K562 (cell line): ENCODE results near the gene MMP24. TPM values are rescaled to one million over a fixed set of nuclear protein-coding genes. Genes with fewer than 3 reads are reported as not detected.
"Not testable (repeated sequence)": the region's sequence is repeated elsewhere in the genome, so short reads cannot be mapped to it uniquely, and the experiment has no call there.

Experiments used
- ATAC-seq: fragments of 200-7000 bp; cut with Tn5 transposase; 3 replicates; pipeline ENCODE4 v1.9.1; 2020; ENCODE audit warnings: moderate library complexity
- BruUV-seq: library from RNA; stranded (reverse); fragments of 400-500 nt; replicated peaks from 2 replicates; lab custom pipeline; 2021; lab: Mats Ljungman, UMichigan
- CTCF ChIA-PET: fragments of 300-600 bp; formaldehyde crosslinking; extraction: SDS; loops from one replicate; lab custom pipeline; 2021; ENCODE audit warnings: low intra/inter-chr PET ratio; lab: Yijun Ruan, JAX
- POLR2A ChIA-PET: fragments of 300-600, 350-650 bp; sonication (Branson Sonifier 250); formaldehyde crosslinking; extraction: SDS; loops from one replicate; lab custom pipeline; 2021; ENCODE audit warnings: antibody characterized with exemption, inconsistent platforms; lab: Yijun Ruan, JAX
- DNase-seq, 4 experiments: peaks; one replicate each; pipeline versions ENCODE4 v3.0.0 to v3.0.0-alpha.2; 2011 to 2018; ENCODE audit warnings: low spot score in 3 of 4, mixed read lengths in 3 of 4; ENCODE audit errors: extremely low read depth in 1 of 4
- FAIRE-seq: peaks from 2 replicates; lab custom pipeline; 2011; peaks lifted over from hg19 to GRCh38; lab: Jason Lieb, UNC
- H2AFZ ChIP-seq: 2 replicates; pipeline ENCODE4 v1.6.0; 2011; ENCODE audit warnings: low read depth, low read length, control low read depth, inconsistent platforms
- H3K27ac ChIP-seq: fragments of 200-600 bp; 3 replicates; pipeline ENCODE4 v1.8.0; 2011; ENCODE audit warnings: low read depth, mild to moderate bottlenecking, control low read depth, inconsistent platforms, low read length, moderate library complexity, mixed read lengths; ENCODE audit errors: extremely low read depth
- H3K27me3 ChIP-seq, 2 experiments: fragments of 300-600 bp in 1 of 2; 2 replicates in 1 of 2; 3 replicates in 1 of 2; pipeline versions ENCODE4 v1.6.0 to v1.8.0; 2011; ENCODE audit warnings: inconsistent platforms in 2 of 2, low read length in 2 of 2, mild to moderate bottlenecking in 1 of 2, mixed read lengths in 1 of 2, moderate library complexity in 1 of 2; ENCODE audit not compliant: control insufficient read depth in 2 of 2, insufficient read depth in 2 of 2
- H3K36me3 ChIP-seq: fragments of 300-600 bp; 3 replicates; pipeline ENCODE4 v1.8.0; 2011; ENCODE audit warnings: mild to moderate bottlenecking, low read length, inconsistent platforms; ENCODE audit not compliant: control insufficient read depth, insufficient read depth
- H3K4me1 ChIP-seq, 2 experiments: fragments of 200-600 bp in 1 of 2; replicated peaks in 1 of 2; 2 replicates in 1 of 2; 3 replicates in 1 of 2; pipeline versions ENCODE4 v1.5.1 to v1.8.0; 2011; ENCODE audit warnings: inconsistent platforms in 2 of 2, low read length in 2 of 2, mild to moderate bottlenecking in 1 of 2, mixed read lengths in 1 of 2, moderate library complexity in 1 of 2; ENCODE audit not compliant: control insufficient read depth in 2 of 2, insufficient read depth in 2 of 2
- H3K4me2 ChIP-seq: 2 replicates; pipeline ENCODE4 v1.6.1; 2011; ENCODE audit warnings: low read length, control low read depth, inconsistent platforms, mixed read lengths; ENCODE audit not compliant: insufficient read depth
- H3K4me3 ChIP-seq: fragments of 200-600 bp; sonication (generic), shearing (Covaris generic); 2 replicates; pipeline ENCODE4 v1.5.1; 2016; ENCODE audit warnings: control low read depth, inconsistent platforms
- H3K79me2 ChIP-seq: fragments of 200-600 bp; 3 replicates; pipeline ENCODE4 v1.8.0; 2011; ENCODE audit warnings: low read length, inconsistent platforms; ENCODE audit not compliant: control insufficient read depth, insufficient read depth
- H3K9ac ChIP-seq, 2 experiments: 2 replicates each; pipeline versions ENCODE4 v1.6.0 to v1.6.1; 2011; ENCODE audit warnings: low read depth in 2 of 2, low read length in 2 of 2, control low read depth in 1 of 2, inconsistent platforms in 1 of 2, mild to moderate bottlenecking in 1 of 2, mixed read lengths in 1 of 2; ENCODE audit not compliant: insufficient read depth in 1 of 2
- H3K9me1 ChIP-seq: one replicate; pipeline ENCODE4 v1.6.0; 2011; ENCODE audit warnings: inconsistent platforms, mild to moderate bottlenecking, low read length, moderate library complexity; ENCODE audit not compliant: control insufficient read depth, insufficient read depth
- H3K9me3 ChIP-seq: replicated peaks from 2 replicates; pipeline ENCODE4 v1.5.1; 2011; ENCODE audit warnings: low read depth, low read length, inconsistent platforms; ENCODE audit not compliant: control insufficient read depth, insufficient read depth
- H4K20me1 ChIP-seq: replicated peaks from 2 replicates; pipeline ENCODE4 v1.6.1; 2011; ENCODE audit warnings: low read length, inconsistent platforms, mixed read lengths; ENCODE audit not compliant: control insufficient read depth, insufficient read depth
- CEBPB ChIP-seq: fragments of 450-650 bp; IDR thresholded peaks from 2 replicates; pipeline ENCODE4 v1.6.1; 2016; ENCODE audit warnings: missing genetic modification characterization, missing compliant biosample characterization
- CEBPG ChIP-seq, 3 experiments: fragments of 200-800 bp in 1 of 3; sonication (Bioruptor generic) in 1 of 3; sonication (generic) in 1 of 3; formaldehyde crosslinking in 1 of 3; IDR thresholded peaks in 2 of 3; conservative IDR thresholded peaks in 1 of 3; 2 replicates each; pipeline versions ENCODE4 v1.6.1 to v1.8.0; 2016 to 2022; ENCODE audit warnings: missing compliant biosample characterization in 2 of 3, missing genetic modification characterization in 2 of 3, mild to moderate bottlenecking in 1 of 3, missing genetic modification reagents in 1 of 3
- CXXC5 ChIP-seq: fragments of 250-450 bp; sonication (Bioruptor Pico); IDR thresholded peaks from 2 replicates; pipeline ENCODE4 v1.8.0; 2022; ENCODE audit warnings: inconsistent platforms, mild to moderate bottlenecking, moderate library complexity
- DMBX1 ChIP-seq: fragments of 250-450 bp; sonication (Bioruptor Pico); IDR thresholded peaks from 2 replicates; pipeline ENCODE4 v1.8.0; 2022; ENCODE audit warnings: inconsistent platforms, mild to moderate bottlenecking, moderate library complexity, borderline replicate concordance
- MAFF ChIP-seq: IDR thresholded peaks from 2 replicates; pipeline ENCODE4 v1.6.1; 2012; ENCODE audit warnings: low read length, improper control_type of control experiment
- NFE2 ChIP-seq: IDR thresholded peaks from 2 replicates; pipeline ENCODE4 v1.6.1; 2014; ENCODE audit warnings: antibody characterized with exemption, low read depth
- SMAD4 ChIP-seq: fragments of 250-450 bp; sonication (Bioruptor Pico); conservative IDR thresholded peaks from 2 replicates; pipeline ENCODE4 v1.8.0; 2021; ENCODE audit warnings: inconsistent platforms, mild to moderate bottlenecking, moderate library complexity
- ZNF668 ChIP-seq: fragments of 250-450 bp; sonication (Bioruptor Pico); IDR thresholded peaks from 2 replicates; pipeline ENCODE4 v1.8.0; 2022; ENCODE audit warnings: mild to moderate bottlenecking, inconsistent platforms
- WGBS: fragments of 100-300 bp; shearing (Covaris generic); methylation state at CpG from one replicate; pipeline ENCODE4 v1.1.6; 2016; ENCODE audit warnings: low coverage, mixed read lengths; ENCODE audit not compliant: insufficient coverage; ENCODE audit errors: missing lambda C conversion rate; 5-methylcytosine and 5-hydroxymethylcytosine counted together
- in situ Hi-C: fragments of 300-500 bp; cut with MboI; formaldehyde crosslinking; loops from 4 replicates; pipeline ENCODE4 v1.15.0; 2018; ENCODE audit warnings: inconsistent platforms, mixed read lengths
- intact Hi-C: fragments of 100-400 bp; cut with micrococcal nuclease; formaldehyde crosslinking; loops from 2 replicates; pipeline ENCODE4 v1.14.2; 2022
- polyA plus RNA-seq, 8 experiments: library from polyadenylated mRNA; depleted of rRNA in 4 of 8; stranded (reverse) in 5 of 8; unstranded in 3 of 8; fragments of >200 nt; fragmentation: Nextera tagmentation in 2 of 8; fragmentation: Illumina TruSeq in 1 of 8; extraction: Ambion mirVana in 2 of 8; extraction: Trizol in 1 of 8; gene quantifications; 2 replicates each; pipeline versions ENCODE4 v1.2.1 to v1.2.3, GENCODE V29; 2011 to 2014; ENCODE audit warnings: inconsistent platforms in 1 of 8, missing spikeins in 1 of 8
- total RNA-seq, 7 experiments: library from RNA; depleted of rRNA in 6 of 7; stranded (reverse); fragments of >200 nt in 6 of 7; fragmentation: Illumina TruSeq in 2 of 7; extraction: Trizol in 2 of 7; gene quantifications; 2 replicates each; pipeline versions ENCODE4 v1.2.1 to v1.2.3, GENCODE V29; 2011 to 2021; ENCODE audit warnings: low replicate concordance in 1 of 7
- TF ChIP-seq, protein P1 (sequence below), 2 experiments: fragments of 450-650 bp in 1 of 2; sonication (generic) in 1 of 2; formaldehyde crosslinking in 1 of 2; IDR thresholded peaks in 1 of 2; conservative IDR thresholded peaks in 1 of 2; 2 replicates each; pipeline versions ENCODE4 v1.6.1 to v1.8.1; 2016 to 2023; ENCODE audit warnings: mild to moderate bottlenecking in 2 of 2, moderate library complexity in 2 of 2, inconsistent platforms in 1 of 2, missing genetic modification reagents in 1 of 2
- TF ChIP-seq, protein P2 (sequence below), 2 experiments: fragments of 250-450 bp in 1 of 2; fragments of 450-650 bp in 1 of 2; sonication (Bioruptor Pico) in 1 of 2; IDR thresholded peaks; 2 replicates each; pipeline versions ENCODE4 v1.6.1 to v1.8.0; 2016 to 2021; ENCODE audit warnings: mild to moderate bottlenecking in 2 of 2, moderate library complexity in 2 of 2, missing compliant biosample characterization in 1 of 2, missing genetic modification characterization in 1 of 2

MMP24 gene
- total and polyA plus RNA-seq, 9 of the 15 experiments (the other 6 are each of a cell fraction or from before 2014, with no cell fraction given) = 0.03 to 0.07 (median 0.03) TPM; not detected in 6

DNA sequence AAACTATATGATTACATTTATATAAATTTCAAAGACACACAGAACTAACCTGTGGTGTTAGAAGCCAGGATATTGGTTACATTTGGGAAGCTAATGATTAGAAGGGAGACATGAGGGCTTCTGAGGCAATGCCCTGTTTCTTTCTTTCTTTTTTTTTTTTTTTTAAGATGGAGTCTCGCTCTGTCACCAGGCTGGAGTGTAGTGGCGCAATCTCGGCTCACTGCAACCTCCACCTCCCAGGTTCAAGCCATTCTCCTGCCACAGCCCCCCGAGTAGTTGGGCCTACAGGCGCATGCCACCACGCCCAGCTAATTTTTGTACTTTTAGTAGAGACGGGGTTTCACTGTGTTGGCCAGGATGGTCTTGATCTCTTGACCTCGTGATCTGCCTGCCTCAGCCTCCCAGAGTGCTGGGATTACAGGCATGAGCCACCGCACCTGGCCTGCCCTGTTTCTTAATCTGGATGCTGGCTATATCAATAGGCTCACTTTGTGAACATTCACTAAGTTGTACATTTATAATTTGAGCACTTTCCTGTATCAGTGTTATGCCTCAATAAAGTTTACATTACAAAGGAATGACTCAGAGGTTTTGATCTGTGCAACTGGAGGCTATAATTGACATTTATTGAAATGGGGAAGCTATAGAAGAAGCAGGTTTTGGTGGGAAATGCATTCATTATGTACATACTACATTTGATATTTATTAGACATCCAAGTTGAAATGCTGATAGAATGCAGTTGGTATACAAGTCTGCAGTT is 33.3 kb upstream of the MMP24 start:
- H4K20me1 ChIP-seq; FAIRE-seq; intact Hi-C loops; H3K4me3 ChIP-seq; H3K9me1 ChIP-seq; H3K27me3 ChIP-seq; BruUV-seq; H3K79me2 ChIP-seq; H3K36me3 ChIP-seq; H3K4me2 ChIP-seq; DNase-seq; CTCF ChIA-PET; TF ChIP-seq CEBPG (CRISPR knock-in tag; IDR thresholded peaks at IDR 0.05): not testable (repeated sequence)
- peaks cover 10% of the 10 kb centered on the region for H3K9me3 ChIP-seq
- peak; percentile 35 for ATAC-seq
- H3K9ac ChIP-seq = 0 out of 4 replicates have a peak overlapping the region, but pooled peaks of 1 of the 2 experiments have one; percentile 11
- H3K27ac ChIP-seq = peak overlapping the region; percentile 75; the same call in 1 of the 3 replicates
- in situ Hi-C loops = loop anchor here (5.0 kb wide), 1 partner anchor 46 kb away; the partner anchor contains the start of gene EDEM2
- WGBS = 34% methylated on average over 6 of the region's 9 CpGs
- H3K4me1 ChIP-seq = peaks cover 22 to 28% of the 10 kb centered on the region in 2 experiments
- POLR2A ChIA-PET = interaction anchor here (0.6 to 1.4 kb wide), 4 partner anchors 10 to 80 kb away, joined by 3 to 4 read pairs (median 4); no protein-coding TSS in a partner anchor
- peak overlapping the region; percentile 22; the same call in 1 of the 2 replicates for H2AFZ ChIP-seq
- TF ChIP-seq DMBX1 (CRISPR knock-in tag) = 0 out of 2 replicates have a peak, but pooled peaks have one; percentile 38
- peak; percentile 75 for TF ChIP-seq CEBPB (tag)
- TF ChIP-seq, protein P1, sequence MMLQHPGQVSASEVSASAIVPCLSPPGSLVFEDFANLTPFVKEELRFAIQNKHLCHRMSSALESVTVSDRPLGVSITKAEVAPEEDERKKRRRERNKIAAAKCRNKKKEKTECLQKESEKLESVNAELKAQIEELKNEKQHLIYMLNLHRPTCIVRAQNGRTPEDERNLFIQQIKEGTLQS (IDR thresholded peaks at IDR 0.05) = 0 out of 2 replicates have a peak, but pooled peaks have one; percentile 17
- TF ChIP-seq, protein P1 (CRISPR knock-in tag; conservative IDR thresholded peaks at IDR 0.05) = not testable (repeated sequence)
- TF ChIP-seq CEBPG (tag; conservative IDR thresholded peaks at IDR 0.05 in 1 of 2, IDR thresholded peaks at IDR 0.05 in 1 of 2) = peak; percentile 17 to 63; a peak in 1 of 4 replicates
- TF ChIP-seq NFE2 = peak; percentile 44
- peak; percentile 6; the same call in 1 of the 2 replicates for TF ChIP-seq CXXC5
- TF ChIP-seq ZNF668 = 0 out of 2 replicates have a peak, but pooled peaks have one; percentile 8
- TF ChIP-seq MAFF = peak; percentile 2; the same call in 1 of the 2 replicates
- TF ChIP-seq SMAD4 (CRISPR knock-in tag) = peak; percentile 14; the same call in 1 of the 2 replicates
- TF ChIP-seq, protein P2, sequence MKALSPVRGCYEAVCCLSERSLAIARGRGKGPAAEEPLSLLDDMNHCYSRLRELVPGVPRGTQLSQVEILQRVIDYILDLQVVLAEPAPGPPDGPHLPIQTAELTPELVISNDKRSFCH (CRISPR knock-in tag; IDR thresholded peaks at IDR 0.05) = not testable (repeated sequence)
- TF ChIP-seq, protein P2 (tag; IDR thresholded peaks at IDR 0.05) = 0 out of 2 replicates have a peak, but pooled peaks have one; percentile 51
